ENCODE measurements around the gene GPRIN1.

Gene GPRIN1

GRCh38 chr5:176647030-176647842, 37.3 kb upstream of the GPRIN1 start, which contains the start of gene TSPAN17:
TSPAN17 (plus strand) TSS chr5:176647484; CDS start chr5:176647616, 132 bp downstream.
- peak; percentile 61 for TF ChIP-seq CTCF (conservative IDR thresholded peaks at IDR 0.05)
- peak within 1 kb of the TSS; percentile 93 for H3K27ac ChIP-seq

- no peak for TF ChIP-seq CTCF (conservative IDR thresholded peaks at IDR 0.05)
- H3K27ac ChIP-seq, result peak overlapping the region; percentile 93
These were observed 36.7 kb upstream of the GPRIN1 start for GRCh38 chr5:176646707-176647029.

GRCh38 chr5:176646049-176646706, 36.2 kb upstream of the GPRIN1 start:
- no peak for TF ChIP-seq CTCF (conservative IDR thresholded peaks at IDR 0.05)
- peak overlapping the region; percentile 93 for H3K27ac ChIP-seq

- TF ChIP-seq CTCF (conservative IDR thresholded peaks at IDR 0.05), result no peak
- H3K27ac ChIP-seq, result no peak overlapping the region
These were observed 35.1 kb upstream of the GPRIN1 start for GRCh38 chr5:176644878-176645670.

GRCh38 chr5:176644294-176644693, 34.3 kb upstream of the GPRIN1 start:
- H3K27ac ChIP-seq, result no peak overlapping the region
- TF ChIP-seq CTCF (conservative IDR thresholded peaks at IDR 0.05), result no peak

- H3K27ac ChIP-seq, result no peak overlapping the region
- TF ChIP-seq CTCF (conservative IDR thresholded peaks at IDR 0.05), result no peak
These were observed 33.7 kb upstream of the GPRIN1 start for GRCh38 chr5:176643491-176644219.
